IMR-90 (cell line): ENCODE measurements around the gene TFB2M. TPM values are rescaled to one million over a fixed set of nuclear protein-coding genes. Genes with fewer than 3 reads are reported as not detected.

Experiments
- ATAC-seq: fragments of 200-7000 bp; cut with Tn5 transposase; 2 replicates; pipeline ENCODE4 v1.9.1; 2020; ENCODE audit warnings: low read depth, mild to moderate bottlenecking, moderate library complexity
- BruUV-seq: library from RNA; stranded (reverse); fragments of 400-500 nt; replicated peaks from 2 replicates; lab custom pipeline; 2021; lab: Mats Ljungman, UMichigan
- CTCF ChIA-PET: fragments of 300-600 bp; formaldehyde crosslinking; extraction: SDS; loops from one replicate; lab custom pipeline; 2021; ENCODE audit warnings: antibody characterized with exemption; lab: Yijun Ruan, JAX
- POLR2A ChIA-PET: fragments of 300-600 bp; sonication (Branson Sonifier 250); formaldehyde crosslinking; loops from one replicate; lab custom pipeline; 2022; ENCODE audit warnings: antibody characterized with exemption; ENCODE audit not compliant: unreplicated experiment; lab: Charles Lee
- DNase-seq: peaks from one replicate; pipeline ENCODE4 v3.0.0; 2013
- H2AFZ ChIP-seq: replicated peaks from 2 replicates; pipeline ENCODE3; 2013; ENCODE audit warnings: low read length, mild to moderate bottlenecking; ENCODE audit not compliant: poor library complexity
- H2AK5ac ChIP-seq: 2 replicates; pipeline ENCODE4 v1.6.1; 2013; ENCODE audit warnings: low read depth, low read length, inconsistent platforms
- H2AK9ac ChIP-seq: replicated peaks from 2 replicates; pipeline ENCODE3; 2013; ENCODE audit warnings: mild to moderate bottlenecking, low read depth, low read length, moderate library complexity; ENCODE audit not compliant: poor library complexity
- H2BK120ac ChIP-seq: 2 replicates; pipeline ENCODE4 v1.6.1; 2013; ENCODE audit warnings: low read depth, low read length, inconsistent platforms
- H2BK15ac ChIP-seq: 3 replicates; pipeline ENCODE4 v1.6.1; 2013; ENCODE audit warnings: low read depth, low read length, inconsistent platforms
- H2BK20ac ChIP-seq: 2 replicates; pipeline ENCODE4 v1.6.1; 2013; ENCODE audit warnings: low read depth, mild to moderate bottlenecking, inconsistent platforms, low read length, moderate library complexity
- H2BK5ac ChIP-seq: 2 replicates; pipeline ENCODE4 v1.6.1; 2013; ENCODE audit warnings: mild to moderate bottlenecking, low read depth, low read length, inconsistent platforms; ENCODE audit not compliant: poor library complexity, severe bottlenecking
- H3K14ac ChIP-seq: replicated peaks from 2 replicates; pipeline ENCODE4 v1.6.1; 2013; ENCODE audit warnings: low read depth, low read length, inconsistent platforms
- H3K18ac ChIP-seq: 2 replicates; pipeline ENCODE4 v1.6.1; 2013; ENCODE audit warnings: low read depth, low read length, control low read depth
- H3K23ac ChIP-seq: 2 replicates; pipeline ENCODE4 v1.6.1; 2013; ENCODE audit warnings: low read depth, low read length, inconsistent platforms
- H3K27ac ChIP-seq: 2 replicates; pipeline ENCODE4 v1.5.1; 2013; ENCODE audit warnings: mild to moderate bottlenecking, control low read depth, low read length; ENCODE audit not compliant: insufficient read depth
- H3K27me3 ChIP-seq: 2 replicates; pipeline ENCODE4 v1.6.1; 2013; ENCODE audit warnings: low read length; ENCODE audit not compliant: control insufficient read depth, insufficient read depth
- H3K36me3 ChIP-seq: 2 replicates; pipeline ENCODE4 v1.6.1; 2013; ENCODE audit warnings: low read length, mixed read lengths; ENCODE audit not compliant: control insufficient read depth, insufficient read depth
- H3K4ac ChIP-seq: 2 replicates; pipeline ENCODE4 v1.6.1; 2013; ENCODE audit warnings: low read depth, low read length, inconsistent platforms
- H3K4me1 ChIP-seq: 2 replicates; pipeline ENCODE4 v1.6.1; 2013; ENCODE audit warnings: low read length, mixed read lengths; ENCODE audit not compliant: control insufficient read depth, insufficient read depth
- H3K4me2 ChIP-seq: 2 replicates; pipeline ENCODE4 v1.6.1; 2013; ENCODE audit warnings: low read depth, mild to moderate bottlenecking, control low read depth, low read length, moderate library complexity
- H3K4me3 ChIP-seq: 2 replicates; pipeline ENCODE4 v1.5.1; 2013; ENCODE audit warnings: low read depth, mild to moderate bottlenecking, control low read depth, low read length, moderate library complexity; ENCODE audit not compliant: insufficient read depth
- H3K56ac ChIP-seq: 2 replicates; pipeline ENCODE4 v1.6.1; 2013; ENCODE audit warnings: low read length, inconsistent platforms; ENCODE audit not compliant: insufficient read depth; ENCODE audit errors: extremely low read depth
- H3K79me1 ChIP-seq, 2 experiments: 2 replicates each; pipeline ENCODE4 v1.6.1; 2013; ENCODE audit warnings: low read length in 2 of 2, inconsistent platforms in 1 of 2, low read depth in 1 of 2
- H3K9ac ChIP-seq: 2 replicates; pipeline ENCODE4 v1.6.1; 2013; ENCODE audit warnings: low read depth, low read length, control low read depth
- H3K9me1 ChIP-seq: 2 replicates; pipeline ENCODE4 v1.6.1; 2013; ENCODE audit warnings: low read length, inconsistent platforms; ENCODE audit not compliant: insufficient read depth
- H3K9me3 ChIP-seq: 2 replicates; pipeline ENCODE4 v1.6.1; 2013; ENCODE audit warnings: low read length; ENCODE audit not compliant: control insufficient read depth, insufficient read depth
- H4K20me1 ChIP-seq: 2 replicates; pipeline ENCODE4 v1.6.1; 2013; ENCODE audit warnings: low read length, inconsistent platforms; ENCODE audit not compliant: insufficient read depth
- H4K5ac ChIP-seq: 2 replicates; pipeline ENCODE4 v1.6.1; 2013; ENCODE audit warnings: mild to moderate bottlenecking, low read depth, low read length, control low read depth
- H4K8ac ChIP-seq, 2 experiments: 2 replicates each; pipeline ENCODE4 v1.6.1; 2013; ENCODE audit warnings: low read depth in 2 of 2, low read length in 2 of 2, control low read depth in 1 of 2, inconsistent platforms in 1 of 2
- H4K91ac ChIP-seq: 2 replicates; pipeline ENCODE4 v1.6.1; 2013; ENCODE audit warnings: low read depth, low read length, inconsistent platforms; ENCODE audit not compliant: insufficient read depth
- BHLHE40 ChIP-seq: fragments of 150-350 bp; IDR thresholded peaks from 2 replicates; pipeline ENCODE4 v1.6.1; 2016; ENCODE audit warnings: mild to moderate bottlenecking, low read depth, low read length
- CEBPB ChIP-seq: IDR thresholded peaks from 2 replicates; pipeline ENCODE4 v1.6.1; 2012; ENCODE audit warnings: low read depth, low read length, improper control_type of control experiment
- CHD1 ChIP-seq: IDR thresholded peaks from 2 replicates; pipeline ENCODE4 v1.6.1; 2012; ENCODE audit warnings: low read depth, low read length, improper control_type of control experiment
- CTCF ChIP-seq: conservative IDR thresholded peaks from 2 replicates; pipeline ENCODE4 v1.5.1; 2012; ENCODE audit warnings: mild to moderate bottlenecking, low read depth, low read length, improper control_type of control experiment
- ELK1 ChIP-seq: fragments of 150-350 bp; IDR thresholded peaks from 2 replicates; pipeline ENCODE4 v1.6.1; 2016; ENCODE audit warnings: low read depth, mild to moderate bottlenecking, low read length, moderate library complexity, borderline replicate concordance
- FOS ChIP-seq: fragments of 150-350 bp; IDR thresholded peaks from 2 replicates; pipeline ENCODE4 v1.6.1; 2016; ENCODE audit warnings: low read depth, low read length
- MAFK ChIP-seq: IDR thresholded peaks from 2 replicates; pipeline ENCODE4 v1.6.1; 2012; ENCODE audit warnings: low read depth, low read length, improper control_type of control experiment
- MAZ ChIP-seq: IDR thresholded peaks from 2 replicates; pipeline ENCODE4 v1.6.1; 2012; ENCODE audit warnings: low read depth, mild to moderate bottlenecking, low read length, improper control_type of control experiment, moderate library complexity, borderline replicate concordance
- MXI1 ChIP-seq: IDR thresholded peaks from 2 replicates; pipeline ENCODE4 v1.6.1; 2012; ENCODE audit warnings: low read depth, mild to moderate bottlenecking, low read length, moderate library complexity, borderline replicate concordance
- NFE2L2 ChIP-seq: fragments of 150-350 bp; IDR thresholded peaks from 2 replicates; pipeline ENCODE4 v1.6.1; 2016; ENCODE audit warnings: low read depth, mild to moderate bottlenecking, low read length
- POLR2A ChIP-seq: IDR thresholded peaks from 2 replicates; pipeline ENCODE4 v1.6.1; 2012; ENCODE audit warnings: mild to moderate bottlenecking, low read depth, low read length
- RAD21 ChIP-seq: IDR thresholded peaks from 2 replicates; pipeline ENCODE4 v1.6.1; 2012; ENCODE audit warnings: low read length, improper control_type of control experiment
- RCOR1 ChIP-seq: IDR thresholded peaks from 2 replicates; pipeline ENCODE4 v1.6.1; 2012; ENCODE audit warnings: mild to moderate bottlenecking, low read length, improper control_type of control experiment; ENCODE audit not compliant: insufficient replicate concordance
- RFX5 ChIP-seq: IDR thresholded peaks from 2 replicates; pipeline ENCODE4 v1.8.0; 2012; ENCODE audit warnings: low read depth, mild to moderate bottlenecking, low read length, moderate library complexity
- SMC3 ChIP-seq: fragments of 150-350 bp; IDR thresholded peaks from 2 replicates; pipeline ENCODE4 v1.6.1; 2016; ENCODE audit warnings: low read depth, mild to moderate bottlenecking, antibody characterized with exemption, low read length, moderate library complexity
- USF2 ChIP-seq: fragments of 150-350 bp; IDR thresholded peaks from 2 replicates; pipeline ENCODE4 v1.6.1; 2017; ENCODE audit warnings: mild to moderate bottlenecking, antibody characterized with exemption, low read length, low read depth
- WGBS, 2 experiments: methylation state at CpG; one replicate each; pipeline versions ENCODE4 v1.1.5 to v1.1.7; 2013; ENCODE audit warnings: missing lambda C conversion rate in 2 of 2; ENCODE audit not compliant: insufficient read length in 1 of 2; ENCODE audit errors: extremely low coverage in 2 of 2; 5-methylcytosine and 5-hydroxymethylcytosine counted together
- dilution Hi-C: fragments of 300-500 bp; cut with HindIII; formaldehyde crosslinking; loops from one replicate; pipeline ENCODE4 v1.14.3; 2018; ENCODE audit warnings: low sequenced_read_pairs; ENCODE audit not compliant: unreplicated experiment
- in situ Hi-C: fragments of 300-500 bp; cut with MboI; formaldehyde crosslinking; loops from 3 replicates; pipeline ENCODE4 v1.14.3; 2019; ENCODE audit warnings: low sequenced_read_pairs, inconsistent platforms, mixed read lengths
- intact Hi-C: fragments of 100-400 bp; cut with micrococcal nuclease; formaldehyde crosslinking; loops from 2 replicates; pipeline ENCODE4 v1.10.0; 2022
- polyA plus RNA-seq, 3 experiments: library from polyadenylated mRNA; depleted of rRNA; stranded (reverse); fragments of >200 nt; gene quantifications; 2 replicates each; pipeline ENCODE4 v1.2.3, GENCODE V29; 2012; ENCODE audit warnings: low replicate concordance in 1 of 3
- total RNA-seq: library from RNA; depleted of rRNA; stranded (reverse); fragments of >200 nt; gene quantifications from 2 replicates; pipeline ENCODE4 v1.2.3, GENCODE V29; 2012

The TFB2M gene
- total and polyA plus RNA-seq, 2 of the 4 experiments (the other 2 are of a cell fraction): 13.3 to 15.7 TPM

- Histone ChIP-seq H3K4me3 (no peak overlapping the region), H3K36me3 (no peaks in the 10 kb centered on the region), H2AK5ac (no peak overlapping the region), H3K14ac (no peak overlapping the region), H4K91ac (no peak overlapping the region), H3K27me3 (peaks cover 14% of the 10 kb centered on the region), H3K27ac (no peak overlapping the region), H3K9ac (no peak overlapping the region), H3K9me3 (peaks cover 13% of the 10 kb centered on the region), H2AK9ac (no peak overlapping the region), H4K5ac (no peak overlapping the region), H3K4me1 (no peaks in the 10 kb centered on the region), H2AFZ (no peak overlapping the region), H3K79me1 (no peaks in the 10 kb centered on the region), H2BK120ac (no peak overlapping the region), H2BK20ac (no peak overlapping the region), H3K9me1 (no peaks in the 10 kb centered on the region), H3K4me2 (no peak overlapping the region), H3K56ac (no peak overlapping the region), H4K20me1 (no peaks in the 10 kb centered on the region), H3K18ac (no peak overlapping the region), H3K23ac (no peak overlapping the region), H2BK15ac (no peak overlapping the region), H2BK5ac (no peak overlapping the region), H4K8ac (no peak overlapping the region), H3K4ac (no peak overlapping the region)
- no peak for TF ChIP-seq MAFK
- TF ChIP-seq RFX5: no peak
- no peak for TF ChIP-seq RAD21
- no peak for TF ChIP-seq ELK1
- no peak for TF ChIP-seq FOS
- TF ChIP-seq CTCF: no peak
- TF ChIP-seq SMC3: no peak
- TF ChIP-seq MXI1: no peak
- TF ChIP-seq NFE2L2: no peak
- TF ChIP-seq MAZ: no peak
- no peak for TF ChIP-seq RCOR1
- no peak for TF ChIP-seq CEBPB
- TF ChIP-seq BHLHE40: no peak
- TF ChIP-seq POLR2A: no peak
- no peak for TF ChIP-seq USF2
- no peak for TF ChIP-seq CHD1
- WGBS, 2 experiments: 82% methylated on average over 2 of the region's 8 CpGs; no CpG with 5 or more reads in 1 of the 2 experiments
- in situ Hi-C loops (no loop called here), intact Hi-C loops (no loop called here), dilution Hi-C loops (no loop called here)
- DNase-seq (no peak), ATAC-seq (no peak)
- no TSS peak for BruUV-seq
- CTCF ChIA-PET: no interaction called here
- POLR2A ChIA-PET: no interaction called here
These were observed 36.9 kb downstream of the TFB2M start for GRCh38 chr1:246528933-246529731.
